NCI-H1417 treated with DMSO at 0.1 percent for 48 hours (cell line): ENCODE results near the gene ACSL3.
A peak's percentile ranks its signal among the peaks of the same experiment; 100 is the strongest.
"Not testable (repeated sequence)": the region's sequence is repeated elsewhere in the genome, so short reads cannot be mapped to it uniquely, and the experiment has no call there.

Experiments used
- DNase-seq: peaks from one replicate; lab custom pipeline; 2025; lab: John Stamatoyannopoulos, UW

ACSL3 gene

DNA sequence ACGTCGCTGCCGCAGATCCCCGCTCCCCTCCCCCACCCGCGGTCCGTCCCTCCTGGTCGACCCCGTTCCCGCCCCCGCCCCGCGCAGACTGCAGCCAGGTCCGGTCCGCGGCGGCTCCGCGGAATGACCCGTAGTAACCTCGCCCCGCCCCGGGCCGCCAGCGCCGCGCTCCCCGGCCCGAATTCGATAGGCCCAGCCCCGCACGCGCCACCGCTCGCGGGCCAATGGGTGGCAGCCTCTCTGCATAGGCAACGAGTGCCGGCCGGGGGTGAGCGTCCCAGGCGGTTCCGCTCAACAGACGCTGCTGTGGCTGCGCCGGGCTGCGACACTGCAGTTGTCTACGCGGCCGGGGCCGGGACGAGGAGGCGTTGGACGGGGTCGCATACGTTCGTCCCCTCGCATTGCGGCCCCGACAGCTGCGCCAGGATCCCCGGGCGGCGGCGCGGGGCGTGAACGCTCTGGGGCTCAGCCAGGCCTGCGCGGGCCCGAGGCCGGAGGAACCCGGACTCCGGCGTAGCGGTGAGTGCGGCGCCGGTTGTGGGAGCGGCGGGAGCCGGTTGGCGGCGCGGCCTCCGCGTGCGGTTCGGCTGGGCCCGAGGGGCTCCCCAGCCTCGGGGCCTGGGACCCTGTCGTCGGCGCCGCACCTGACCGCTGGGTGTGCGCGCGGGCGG lies at the start of gene ACSL3:
Gene ACSL3, plus strand, starts transcription at position 297 of the 671 bp plus-strand sequence. CDS start 47,737 bp downstream, outside the sequence.
- peak; percentile 62 for DNase-seq

DNA sequence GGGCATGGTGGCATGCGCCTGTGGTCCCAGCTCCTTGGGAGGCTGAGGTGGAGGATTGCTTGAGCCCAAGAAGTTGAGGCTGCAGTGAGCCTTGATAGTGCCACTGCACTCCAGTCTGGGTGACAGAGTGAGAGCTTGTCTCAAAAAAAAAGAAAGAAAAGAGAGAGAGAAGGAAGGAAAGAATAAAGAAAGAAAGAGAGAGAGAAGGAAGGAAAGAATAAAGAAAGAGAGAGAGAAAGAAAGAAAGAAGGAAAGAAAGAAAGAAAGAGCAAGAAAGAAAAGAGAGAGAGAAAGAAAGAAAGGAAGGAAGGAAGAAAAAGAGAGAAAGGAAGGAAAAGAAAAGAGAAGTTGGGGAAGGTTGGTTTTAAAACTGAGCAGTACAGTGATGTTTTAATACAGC lies 49.0 kb upstream of the ACSL3 start:
- no peak for DNase-seq

DNA sequence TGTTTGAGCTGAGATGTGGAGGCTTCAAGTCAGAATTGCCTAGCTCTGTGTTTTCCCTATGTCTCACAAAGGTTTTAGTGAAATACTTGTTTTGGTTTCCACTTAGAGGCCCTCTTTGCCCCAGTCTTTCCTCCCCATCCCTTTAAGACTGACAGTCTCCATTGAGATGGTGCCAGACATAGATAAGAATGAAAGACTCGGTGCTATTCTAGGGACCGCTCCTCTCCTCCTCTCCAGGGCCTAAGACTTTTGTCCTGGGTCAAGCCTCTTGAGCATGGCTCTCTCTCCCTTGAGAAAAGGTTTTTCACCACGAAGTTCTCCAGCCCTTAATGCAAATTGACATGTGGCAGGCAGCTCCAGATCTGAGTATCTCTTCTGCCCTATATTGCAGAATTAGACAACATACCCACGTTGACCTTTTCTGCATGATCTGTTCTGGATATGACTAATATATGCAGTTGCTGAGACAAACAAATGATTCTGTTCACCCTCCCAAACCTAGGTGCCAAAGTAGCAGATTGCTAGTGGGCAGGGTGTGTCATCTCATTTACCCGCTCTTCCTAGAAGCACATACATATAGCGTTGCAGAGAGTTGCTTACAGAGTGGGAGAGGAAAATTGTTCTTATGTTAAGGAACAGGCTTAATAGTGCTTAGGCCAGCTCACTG lies 47.5 kb upstream of the ACSL3 start:
- DNase-seq = no peak

DNA sequence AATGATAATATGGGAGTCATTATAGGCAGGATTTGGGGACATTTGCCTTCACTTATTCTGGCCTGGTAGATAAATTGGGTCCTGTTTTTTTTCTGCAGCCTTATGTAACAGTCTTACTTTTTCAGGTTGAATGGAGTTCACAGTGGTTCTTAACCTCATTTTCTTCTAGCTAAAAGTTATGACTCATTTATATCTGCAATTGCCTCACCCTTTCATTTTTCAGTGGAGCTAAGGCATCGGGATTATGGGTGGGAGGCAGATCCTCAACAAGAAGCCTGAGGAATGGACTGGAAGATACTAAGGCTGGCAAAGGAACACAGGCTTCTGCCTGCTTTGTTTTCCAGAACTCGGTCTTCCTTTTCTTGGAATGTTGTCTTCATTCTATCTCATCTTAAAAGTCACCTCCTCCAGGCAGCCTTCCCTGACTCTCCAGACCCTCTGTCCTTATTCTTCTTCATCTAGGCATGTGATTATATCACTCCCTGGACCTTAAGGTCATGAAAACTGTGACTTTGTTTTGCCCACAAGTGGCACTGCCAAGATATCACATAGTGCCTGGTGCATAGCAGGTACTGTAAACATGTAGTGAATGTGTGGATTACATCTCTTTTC lies 41.0 kb upstream of the ACSL3 start:
- no peak for DNase-seq

DNA sequence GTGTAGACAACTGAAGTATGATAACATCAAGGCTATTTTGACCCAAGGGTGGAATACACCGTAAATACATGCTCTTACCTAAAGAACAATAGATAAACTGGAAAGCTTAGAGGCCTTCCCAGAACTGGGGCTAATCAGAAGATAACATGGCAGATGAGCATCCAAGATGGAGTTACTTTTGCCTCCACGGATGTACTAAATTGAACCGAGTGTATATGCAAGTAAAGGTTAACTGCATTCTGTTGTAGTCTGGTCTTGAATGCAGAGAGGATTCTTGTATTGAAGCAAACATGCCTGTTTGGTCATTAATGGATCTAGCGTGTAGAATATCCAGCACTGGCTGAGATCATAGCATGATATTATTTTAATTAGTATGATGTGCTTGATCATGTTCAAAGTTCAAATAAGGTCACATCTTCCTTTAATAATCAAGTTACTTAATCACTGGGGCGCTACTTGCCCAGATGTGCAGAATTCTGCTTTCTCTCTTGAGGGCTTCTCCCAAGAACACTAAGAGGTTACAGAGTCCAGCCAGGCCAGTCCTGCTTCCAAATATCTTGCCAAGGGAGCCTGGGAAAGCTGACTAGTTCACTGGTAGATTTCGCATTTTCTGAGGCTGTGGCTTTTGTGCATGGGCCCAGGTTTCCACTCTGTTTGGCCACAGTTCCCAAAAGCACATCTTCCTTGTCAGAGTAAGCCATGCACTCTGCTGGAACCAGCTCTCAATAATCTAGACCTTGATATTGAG lies 37.5 kb upstream of the ACSL3 start:
- DNase-seq = no peak

DNA sequence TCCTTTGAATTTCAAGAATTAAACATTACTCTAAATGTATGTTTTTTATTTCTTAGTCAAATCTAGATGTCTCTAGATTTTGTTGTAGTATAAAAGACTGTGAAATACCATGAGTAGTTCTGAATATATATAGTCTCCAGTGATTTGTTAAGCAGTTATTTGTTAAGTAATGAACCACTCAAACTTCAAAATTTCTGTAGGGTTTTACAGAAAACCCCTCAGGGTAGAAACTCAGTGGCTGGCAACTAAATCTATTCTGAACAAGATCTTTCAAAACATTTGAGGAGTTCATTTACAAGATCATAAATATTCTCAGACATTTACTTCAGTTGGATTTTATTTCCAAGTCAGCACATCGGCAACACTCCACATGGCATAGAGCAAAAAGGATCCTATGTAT lies 35.8 kb upstream of the ACSL3 start:
- no peak for DNase-seq

DNA sequence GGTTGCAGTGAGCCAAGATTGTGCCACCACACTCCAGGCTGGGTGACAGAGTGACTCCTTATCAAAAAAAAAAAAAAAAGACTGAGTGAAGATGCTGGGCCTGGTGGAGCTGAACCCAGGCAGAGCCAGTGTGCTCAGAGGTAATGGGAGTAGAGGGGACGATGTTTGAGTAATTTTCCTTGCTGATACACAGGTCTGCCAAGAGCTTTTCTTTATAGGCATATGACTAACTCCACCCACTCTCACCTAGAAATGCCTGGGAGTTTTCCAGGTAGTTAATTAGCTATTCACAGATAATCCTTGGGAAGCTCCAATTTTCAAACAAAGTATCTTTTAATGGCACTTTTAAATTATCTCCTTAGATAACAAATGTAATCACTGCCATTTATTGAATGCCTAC lies 33.4 kb upstream of the ACSL3 start:
- no peak for DNase-seq

DNA sequence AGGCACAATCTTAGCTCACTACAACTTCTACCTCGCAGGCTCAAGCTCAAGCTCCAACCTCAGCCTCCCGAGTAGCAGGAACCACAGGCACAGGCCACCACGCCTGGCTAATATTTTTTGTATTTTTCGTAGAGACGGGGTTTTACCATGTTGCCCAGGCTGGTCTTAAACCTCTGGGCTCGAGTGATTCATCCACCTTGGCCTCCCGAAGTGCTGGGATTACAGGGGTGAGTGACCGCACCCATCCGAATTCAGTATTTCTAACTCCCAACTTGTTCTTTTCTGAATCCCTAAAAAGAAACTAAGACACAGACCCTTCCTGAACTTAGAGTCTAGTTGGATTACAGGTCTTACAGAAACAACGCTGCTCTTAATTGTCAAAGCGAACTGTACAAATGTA lies 32.3 kb upstream of the ACSL3 start:
- DNase-seq = no peak

DNA sequence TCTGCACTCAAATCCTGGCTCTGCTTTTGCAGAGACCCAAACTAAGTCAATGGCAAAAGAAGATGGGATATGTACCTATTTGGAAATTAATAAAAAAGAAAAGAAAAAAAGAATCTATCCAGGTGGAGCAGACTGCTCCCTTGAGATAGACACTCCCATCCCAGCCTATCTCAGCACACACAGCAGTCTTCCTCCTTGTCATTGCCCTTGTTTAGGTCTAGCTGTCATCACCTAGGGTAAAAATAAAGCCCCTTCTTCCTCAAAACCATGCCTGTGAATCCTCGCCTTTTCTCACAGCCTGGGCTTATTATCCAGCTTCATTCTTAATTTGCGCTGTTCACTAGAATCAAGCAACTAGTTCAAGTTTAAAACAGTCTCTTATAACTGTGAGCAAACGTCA lies 30.7 kb upstream of the ACSL3 start:
- no peak for DNase-seq

DNA sequence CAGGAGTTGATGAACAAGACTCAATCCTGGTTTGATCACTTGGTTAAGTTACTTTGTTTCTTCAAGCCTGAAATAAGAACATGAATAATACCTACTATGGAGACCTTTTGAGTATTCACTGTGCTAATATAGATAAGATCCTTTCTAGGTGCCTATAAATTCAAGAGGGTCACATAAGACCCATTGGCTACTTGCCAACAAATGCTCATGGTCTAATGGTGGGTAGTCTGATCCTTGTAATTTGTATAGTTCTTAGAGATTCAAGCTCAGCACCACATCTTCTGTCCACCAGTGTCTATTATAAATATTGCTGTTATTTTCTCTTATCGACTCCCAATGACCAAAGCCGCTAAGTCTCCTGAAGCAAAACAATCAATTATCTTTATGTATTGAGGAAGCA lies 27.4 kb upstream of the ACSL3 start:
- no peak for DNase-seq

DNA sequence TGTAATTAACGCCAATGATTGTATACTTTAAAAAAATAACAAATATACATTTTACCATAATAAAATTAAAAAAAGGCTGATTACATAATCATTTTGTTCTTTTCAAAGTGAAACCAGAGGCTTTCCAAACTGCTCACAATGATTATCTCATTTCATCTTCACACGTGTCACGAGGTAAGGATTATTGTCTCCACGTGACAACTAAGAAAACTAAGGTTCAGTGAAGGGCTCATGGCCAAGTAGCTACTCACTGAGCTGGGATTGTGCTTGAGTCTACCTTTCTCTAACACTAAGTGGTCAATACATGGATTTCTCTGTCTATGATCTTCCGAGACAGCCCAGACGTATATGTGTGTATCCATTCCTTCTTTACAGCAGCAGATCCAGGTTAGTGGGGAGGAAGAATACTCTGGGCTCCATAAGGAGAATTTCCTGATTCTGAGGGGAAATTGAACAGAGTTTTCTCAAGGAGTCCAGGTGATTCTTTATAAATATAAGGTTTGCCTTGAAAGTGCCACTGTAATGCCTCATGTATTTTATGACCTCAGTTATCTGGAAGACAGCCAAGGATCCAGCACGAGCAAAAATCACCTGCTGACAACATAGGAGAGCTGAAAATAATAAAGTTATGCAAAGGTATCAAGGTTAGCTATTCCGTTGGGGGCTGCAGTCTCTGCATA lies 25.6 kb upstream of the ACSL3 start:
- DNase-seq = no peak

DNA sequence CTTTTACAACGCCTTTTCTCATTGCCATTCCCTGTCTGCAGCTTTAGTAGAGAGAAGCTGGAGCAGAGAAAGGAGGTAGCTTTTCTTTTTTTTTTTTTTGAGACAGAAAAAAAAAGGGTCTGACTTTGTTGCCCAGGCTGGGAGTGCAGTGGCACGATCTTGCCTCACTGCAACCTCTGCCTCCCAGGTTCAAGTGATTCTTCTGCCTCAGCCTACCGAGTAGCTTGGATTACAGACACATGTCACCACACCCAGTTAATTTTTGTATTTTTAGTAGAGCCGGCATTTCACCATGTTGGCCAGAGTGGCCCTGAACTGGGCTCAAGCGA lies 25.0 kb upstream of the ACSL3 start:
- DNase-seq = no peak

DNA sequence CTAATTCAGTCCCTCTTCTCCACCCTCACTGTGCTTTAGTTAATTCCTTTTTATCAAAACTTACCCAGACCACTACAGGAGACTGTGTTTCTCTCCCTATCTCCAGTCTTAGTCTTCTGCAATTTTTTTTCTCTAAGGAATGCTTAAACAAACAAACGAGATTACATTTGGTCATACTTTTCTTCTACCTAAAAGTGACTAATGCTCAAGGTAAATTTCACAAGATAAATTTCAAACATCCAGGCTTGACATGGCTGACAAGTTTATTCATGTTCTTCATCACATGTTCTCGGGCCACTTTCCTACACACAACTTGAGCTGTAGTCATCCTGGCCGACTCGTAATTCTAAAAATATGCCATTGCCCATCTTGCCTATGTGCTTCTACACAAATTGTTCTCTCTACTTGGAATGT lies 23.2 kb upstream of the ACSL3 start:
- DNase-seq = no peak

DNA sequence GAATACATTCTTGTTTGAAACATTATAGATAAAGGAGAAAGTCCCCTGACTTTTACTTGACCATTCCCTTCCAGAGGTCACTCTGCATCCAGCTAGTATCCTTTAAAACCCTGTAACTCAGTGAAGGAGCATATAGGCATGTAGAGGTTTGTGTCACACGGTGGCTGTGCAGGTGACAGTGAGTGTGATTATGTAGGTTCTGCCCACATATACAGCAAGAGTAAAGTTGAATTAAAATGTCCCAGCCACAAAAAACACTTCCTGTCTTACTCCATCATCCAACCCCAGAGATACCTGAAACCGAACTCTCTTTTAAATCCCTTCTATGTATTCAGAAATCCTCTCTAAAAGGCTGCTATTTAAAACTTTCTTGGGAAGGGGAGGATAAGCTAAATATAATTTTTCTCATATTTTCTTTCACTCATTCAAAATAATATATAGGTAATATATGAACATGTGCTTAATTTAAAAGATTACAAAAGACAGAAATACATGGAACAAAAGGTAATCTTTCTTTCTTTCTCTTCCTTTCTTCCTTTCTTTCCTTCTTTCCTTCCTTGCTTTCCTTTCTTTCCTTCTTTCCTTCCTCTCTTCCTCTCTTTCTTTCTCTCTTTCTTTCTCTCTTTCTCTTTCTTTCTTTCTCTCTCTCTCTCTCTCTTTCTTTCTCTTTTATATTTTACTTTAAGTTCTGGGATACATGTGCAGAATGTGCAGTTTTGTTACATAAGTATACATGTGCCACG lies 20.6 kb upstream of the ACSL3 start:
- DNase-seq = no peak

DNA sequence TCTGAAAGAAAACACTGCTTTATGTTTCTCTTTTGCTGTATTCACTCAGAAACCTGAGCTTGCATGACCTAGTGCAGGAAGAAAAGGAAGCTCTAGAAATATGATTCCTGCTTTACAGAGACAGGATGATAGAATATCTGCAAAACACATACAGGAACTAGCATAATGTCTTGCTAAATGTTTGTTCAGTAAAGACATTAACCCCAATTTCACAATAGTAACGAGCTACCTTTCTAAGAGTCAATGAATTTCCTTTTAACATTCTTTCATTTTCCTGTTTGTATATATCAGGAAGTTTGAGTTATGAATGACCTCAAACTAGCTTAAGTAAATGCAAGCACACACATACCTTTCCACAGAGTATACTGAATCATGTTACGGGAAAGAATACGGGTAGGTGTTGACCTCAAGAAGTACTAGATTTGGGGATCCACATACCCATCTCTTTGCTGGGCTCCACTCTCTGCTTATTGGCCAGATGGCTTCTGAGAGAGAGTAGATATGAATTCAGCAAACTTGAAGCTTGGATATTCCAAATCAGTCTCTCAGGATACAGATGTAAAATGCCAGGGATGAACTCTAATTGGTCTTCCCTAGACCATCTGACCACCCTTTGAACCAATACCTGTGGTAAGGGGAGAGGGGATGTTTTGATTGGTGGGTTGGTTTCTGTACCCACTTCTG lies 18.2 kb upstream of the ACSL3 start:
- DNase-seq = no peak

DNA sequence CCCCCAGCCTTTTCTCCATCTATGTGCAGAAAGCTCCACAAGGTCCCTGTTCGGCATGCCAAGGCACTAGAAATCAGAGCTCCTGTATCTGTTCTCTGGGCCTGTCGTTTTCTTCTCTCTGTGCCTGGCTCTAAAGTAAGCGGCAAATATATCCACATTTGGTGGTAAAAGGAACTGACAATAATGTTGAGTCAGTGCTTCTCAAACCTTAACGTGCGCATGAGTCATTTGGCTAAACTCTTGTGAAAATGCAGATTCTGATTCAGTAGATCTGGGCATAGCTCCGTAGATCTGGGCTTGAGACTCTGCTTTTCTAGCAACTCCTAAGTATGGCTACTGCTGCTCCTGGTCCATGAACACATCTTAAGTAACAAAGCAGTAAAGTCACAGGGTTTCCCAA lies 16.5 kb upstream of the ACSL3 start:
- no peak for DNase-seq

DNA sequence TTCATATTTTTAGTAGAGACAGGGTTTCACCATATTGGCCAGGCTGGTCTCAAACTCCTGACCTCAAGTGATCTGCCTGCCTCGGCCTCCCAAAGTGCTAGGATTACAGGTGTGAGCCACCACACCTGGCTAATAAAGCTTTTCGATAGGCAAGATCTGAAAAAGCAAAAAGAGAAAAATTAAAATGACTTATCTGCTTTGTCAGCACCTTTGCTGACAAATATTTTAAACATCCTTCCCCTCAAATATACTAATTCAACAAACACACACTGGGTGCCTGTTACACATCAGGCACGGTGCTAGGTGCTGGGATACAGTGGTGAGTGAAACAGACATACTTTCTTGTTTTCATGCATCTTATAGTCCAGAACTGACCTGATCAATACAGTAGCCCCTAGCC lies 15.5 kb upstream of the ACSL3 start:
- not testable (repeated sequence) for DNase-seq

DNA sequence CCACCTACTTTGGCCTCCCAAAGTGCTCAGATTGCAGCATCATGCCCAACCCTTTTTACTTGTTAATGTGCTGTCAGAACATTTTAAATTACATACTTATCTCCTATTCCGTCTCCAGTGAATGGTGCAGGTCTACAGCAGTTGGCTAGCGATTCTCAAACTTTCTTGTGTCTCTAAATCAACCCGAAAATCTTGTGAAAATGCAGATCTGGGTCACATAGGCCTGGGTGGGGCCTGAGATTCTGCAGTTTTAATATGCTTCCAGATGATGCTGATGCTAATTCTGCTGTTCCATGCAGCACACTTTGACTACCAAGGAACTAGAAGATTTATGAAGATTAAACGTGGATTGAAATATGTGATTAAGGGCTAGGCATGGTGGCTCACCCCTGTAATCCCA lies 14.8 kb upstream of the ACSL3 start:
- DNase-seq = no peak

DNA sequence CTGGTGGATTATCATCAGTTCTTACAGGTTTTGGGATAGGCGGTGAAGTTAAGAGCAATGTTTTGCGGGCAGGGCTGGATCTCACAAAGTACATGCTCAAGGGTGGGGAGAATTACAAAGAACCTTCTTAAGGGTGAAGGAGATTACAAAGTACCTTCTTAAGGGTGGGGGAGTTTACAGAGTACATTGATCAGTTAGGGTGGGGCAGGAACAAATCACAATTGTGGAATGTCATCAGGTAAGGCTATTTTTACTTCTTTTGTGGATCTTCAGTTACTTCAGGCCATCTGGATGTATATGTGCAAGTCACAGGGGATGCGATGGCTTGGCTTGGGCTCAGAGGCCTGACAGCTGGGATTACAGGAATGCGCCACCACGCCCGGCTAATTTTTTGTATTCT lies 12.8 kb upstream of the ACSL3 start:
- DNase-seq = not testable (repeated sequence)

DNA sequence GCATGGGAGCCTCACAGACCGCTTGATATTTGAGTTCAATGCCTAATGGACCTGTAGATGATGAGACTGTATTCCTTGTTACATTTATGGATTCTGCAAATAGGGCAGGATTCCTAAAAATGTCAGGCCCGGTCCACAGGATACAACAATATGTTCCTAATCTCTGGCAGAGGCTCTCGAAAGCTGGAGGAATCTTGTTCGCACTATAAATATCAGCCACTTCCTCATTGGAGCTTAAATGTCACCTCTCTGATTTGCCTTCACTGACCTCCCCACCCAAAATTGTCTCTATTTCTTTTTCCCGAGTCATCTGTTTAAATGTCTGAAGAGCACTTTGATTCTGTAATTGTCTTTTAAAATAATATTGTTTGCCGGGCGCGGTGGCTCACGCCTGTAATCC lies 12.0 kb upstream of the ACSL3 start:
- no peak for DNase-seq

DNA sequence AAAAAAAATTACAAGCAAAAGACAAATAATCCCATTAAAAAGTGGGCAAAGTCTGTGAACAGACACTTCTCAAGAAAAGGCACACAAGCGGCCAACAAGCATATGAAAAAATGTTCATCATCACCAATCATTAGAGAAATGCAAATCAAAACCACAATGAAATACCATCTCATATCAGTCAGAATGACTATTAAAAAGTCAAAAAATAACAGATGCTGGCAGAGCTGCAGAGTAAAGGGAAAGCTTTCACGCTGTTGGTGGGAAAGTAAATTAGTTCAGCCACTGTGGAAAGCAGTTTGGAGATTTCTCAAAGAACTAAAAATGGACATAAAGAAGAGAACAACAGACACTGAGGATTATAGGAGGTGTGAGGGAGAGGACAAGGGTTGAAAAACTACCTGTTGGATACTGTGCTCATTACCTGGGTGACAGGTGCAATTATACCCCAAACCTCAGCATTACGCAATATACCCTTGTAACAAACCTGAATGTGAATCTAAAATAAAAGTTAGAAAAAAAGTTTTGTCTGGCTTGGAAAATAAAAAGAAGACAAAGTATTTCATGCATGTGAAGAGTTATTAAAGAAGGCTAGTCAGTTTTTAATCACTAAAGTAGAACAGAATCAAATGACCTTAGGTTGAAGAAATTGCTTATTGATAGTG lies 8.7 kb upstream of the ACSL3 start:
- DNase-seq = no peak
